Activated CD4-positive, alpha-beta T cell treated with anti-CD3 and anti-CD28 coated beads, Interleukin-10, Interleukin-2, amounts not matched to agents 100 ng/mL and 50 ng/mL, durations not matched to agents 16 hours and 8 hours (primary cell): Measurements from ENCODE around the gene GNB1L.
"Not testable (repeated sequence)": the region's sequence is repeated elsewhere in the genome, so short reads cannot be mapped to it uniquely, and the experiment has no call there.

Source experiments
- DNase-seq: peaks from one replicate; pipeline ENCODE4 v3.0.0-alpha.2; 2020

GNB1L gene

GRCh38 chr22:19842393-19843106 lies 12.1 kb downstream of the GNB1L start:
- DNase-seq = no peak

GRCh38 chr22:19841641-19842392 lies 12.9 kb downstream of the GNB1L start:
- DNase-seq = no peak

GRCh38 chr22:19840955-19841640 lies 13.6 kb downstream of the GNB1L start:
- no peak for DNase-seq

- DNase-seq = no peak
Measured at GRCh38 chr22:19840059-19840458, 14.6 kb downstream of the GNB1L start.

GRCh38 chr22:19837915-19838314 lies 16.8 kb downstream of the GNB1L start:
- DNase-seq = no peak

GRCh38 chr22:19836512-19836911 lies 18.2 kb downstream of the GNB1L start:
- no peak for DNase-seq

GRCh38 chr22:19834599-19834998 lies 20.1 kb downstream of the GNB1L start:
- DNase-seq = no peak

- DNase-seq = not testable (repeated sequence)
Measured at GRCh38 chr22:19833327-19833726, 21.3 kb downstream of the GNB1L start.

GRCh38 chr22:19832476-19833108 lies 22.1 kb downstream of the GNB1L start:
- no peak for DNase-seq

GRCh38 chr22:19831979-19832378 lies 22.7 kb downstream of the GNB1L start:
- not testable (repeated sequence) for DNase-seq

GRCh38 chr22:19831016-19831415 lies 23.7 kb downstream of the GNB1L start:
- no peak for DNase-seq

GRCh38 chr22:19828035-19828401 lies 26.7 kb downstream of the GNB1L start:
- no peak for DNase-seq

GRCh38 chr22:19827341-19828034 lies 27.2 kb downstream of the GNB1L start:
- no peak for DNase-seq

GRCh38 chr22:19826619-19826950 lies 28.1 kb downstream of the GNB1L start:
- no peak for DNase-seq

- no peak for DNase-seq
Measured at GRCh38 chr22:19825904-19826618, 28.6 kb downstream of the GNB1L start.

GRCh38 chr22:19824926-19825339 lies 29.7 kb downstream of the GNB1L start:
- no peak for DNase-seq

- no peak for DNase-seq
Measured at GRCh38 chr22:19824212-19824925, 30.3 kb downstream of the GNB1L start.

GRCh38 chr22:19823902-19824211 lies 30.8 kb downstream of the GNB1L start:
- no peak for DNase-seq

- no peak for DNase-seq
Measured at GRCh38 chr22:19823191-19823901, 31.3 kb downstream of the GNB1L start.

- DNase-seq = no peak
Measured at GRCh38 chr22:19822301-19823117, 32.2 kb downstream of the GNB1L start.
